ENCODE measurements around the gene CKS2.

- no peak for TF ChIP-seq CTCF (IDR thresholded peaks at IDR 0.05)
- TF ChIP-seq POLR2A (IDR thresholded peaks at IDR 0.05) = no peak
Observed at GRCh38 chr9:89353989-89354388, 43.0 kb downstream of the CKS2 start.

Measured in uterus (tissue), 2 donors.